KBM-7 (cell line): ENCODE results near the gene LINGO1.

Experiments used
- DNase-seq: peaks from one replicate; pipeline ENCODE4 v3.0.0-alpha.2; 2015
- in situ Hi-C: fragments of 300-500 bp; cut with MboI; formaldehyde crosslinking; loops from 2 replicates; pipeline ENCODE4 v1.14.3; 2020; ENCODE audit warnings: low sequenced_read_pairs, low pct_unique_long_range_greater_than_20kb, mixed read lengths

LINGO1 gene

GRCh38 chr15:77579498-77580188 is 53.1 kb downstream of the LINGO1 start:
- no peak for DNase-seq
- in situ Hi-C loops, result no loop called here

- no peak for DNase-seq
- in situ Hi-C loops, result no loop called here
Measured at GRCh38 chr15:77578641-77579372, 53.9 kb downstream of the LINGO1 start.

GRCh38 chr15:77577366-77577950 is 55.3 kb downstream of the LINGO1 start:
- in situ Hi-C loops, result no loop called here
- no peak for DNase-seq

GRCh38 chr15:77576538-77576937 is 56.2 kb downstream of the LINGO1 start:
- in situ Hi-C loops, result no loop called here
- no peak for DNase-seq

- in situ Hi-C loops, result no loop called here
- no peak for DNase-seq
Measured at GRCh38 chr15:77575203-77575934, 57.3 kb downstream of the LINGO1 start.

- DNase-seq, result no peak
- in situ Hi-C loops, result no loop called here
Measured at GRCh38 chr15:77574521-77575202, 58.0 kb downstream of the LINGO1 start.

GRCh38 chr15:77573802-77574201 is 58.9 kb downstream of the LINGO1 start:
- in situ Hi-C loops, result no loop called here
- DNase-seq, result no peak

- DNase-seq, result no peak
- in situ Hi-C loops, result no loop called here
Measured at GRCh38 chr15:77572186-77572585, 60.5 kb downstream of the LINGO1 start.

GRCh38 chr15:77571741-77572140 is 61.0 kb downstream of the LINGO1 start:
- in situ Hi-C loops, result no loop called here
- DNase-seq, result no peak

GRCh38 chr15:77571181-77571580 is 61.5 kb downstream of the LINGO1 start:
- DNase-seq, result no peak
- in situ Hi-C loops, result no loop called here

- in situ Hi-C loops, result no loop called here
- peak; percentile 41 for DNase-seq
Measured at GRCh38 chr15:77569729-77570125, 63.0 kb downstream of the LINGO1 start.

GRCh38 chr15:77568973-77569728 is 63.6 kb downstream of the LINGO1 start:
- DNase-seq, result peak; percentile 68
- in situ Hi-C loops, result no loop called here

- in situ Hi-C loops, result no loop called here
- DNase-seq, result no peak
Measured at GRCh38 chr15:77568014-77568972, 64.4 kb downstream of the LINGO1 start.

GRCh38 chr15:77567202-77567601 is 65.5 kb downstream of the LINGO1 start:
- in situ Hi-C loops, result no loop called here

GRCh38 chr15:77566092-77566491 is 66.6 kb downstream of the LINGO1 start:
- in situ Hi-C loops, result no loop called here
- no peak for DNase-seq

More at GRCh38 chr15:77567202-77567601, 65.5 kb downstream of the LINGO1 start:
- DNase-seq, result no peak

GRCh38 chr15:77565378-77565915 is 67.3 kb downstream of the LINGO1 start:
- in situ Hi-C loops, result no loop called here

GRCh38 chr15:77564938-77565337 is 67.8 kb downstream of the LINGO1 start:
- no peak for DNase-seq
- in situ Hi-C loops, result no loop called here

More at GRCh38 chr15:77565378-77565915, 67.3 kb downstream of the LINGO1 start:
- no peak for DNase-seq
